HG02678 (cell line): ENCODE data around the gene CD34.

Experiments used
- ATAC-seq: cut with Tn5 transposase; IDR thresholded peaks from one replicate; pipeline ENCODE4 v1.9.1; 2021; ENCODE audit warnings: mild to moderate bottlenecking, moderate library complexity; ENCODE audit not compliant: unreplicated experiment

CD34 gene

DNA sequence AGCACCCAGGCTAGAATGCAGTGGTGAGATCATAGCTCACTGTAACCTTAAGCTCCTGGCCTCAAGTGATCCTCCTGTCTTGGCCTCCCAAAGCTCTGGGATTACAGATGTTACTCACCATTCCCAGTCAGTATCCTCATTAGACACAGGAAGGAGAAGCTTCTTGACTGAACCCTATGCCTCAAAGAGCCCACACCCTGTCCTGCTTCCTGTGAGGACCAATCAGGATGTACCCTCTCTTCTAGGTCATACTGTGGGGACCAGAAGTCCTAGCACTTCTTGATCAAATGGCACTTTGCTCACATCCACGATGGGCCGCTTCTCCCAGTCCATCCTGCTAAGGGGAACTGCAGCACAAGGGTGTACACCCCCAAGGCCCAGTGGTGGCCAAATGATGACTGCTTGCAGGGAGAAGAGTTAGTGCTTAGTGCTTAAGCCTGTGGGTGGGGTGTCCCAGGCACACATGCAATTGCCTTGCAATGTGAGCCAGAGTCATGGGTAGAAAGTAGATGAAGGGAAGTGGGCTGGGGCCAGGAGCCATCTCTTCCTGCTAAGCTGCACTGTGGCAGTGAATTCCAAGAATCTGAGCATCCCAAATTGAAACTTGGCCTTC is 9.8 kb downstream of the CD34 start:
- no peak for ATAC-seq

- no peak for ATAC-seq
Measured at GRCh38 chr1:207898836-207899235, 12.1 kb downstream of the CD34 start.

GRCh38 chr1:207898260-207898659 is 12.7 kb downstream of the CD34 start:
- no peak for ATAC-seq

DNA sequence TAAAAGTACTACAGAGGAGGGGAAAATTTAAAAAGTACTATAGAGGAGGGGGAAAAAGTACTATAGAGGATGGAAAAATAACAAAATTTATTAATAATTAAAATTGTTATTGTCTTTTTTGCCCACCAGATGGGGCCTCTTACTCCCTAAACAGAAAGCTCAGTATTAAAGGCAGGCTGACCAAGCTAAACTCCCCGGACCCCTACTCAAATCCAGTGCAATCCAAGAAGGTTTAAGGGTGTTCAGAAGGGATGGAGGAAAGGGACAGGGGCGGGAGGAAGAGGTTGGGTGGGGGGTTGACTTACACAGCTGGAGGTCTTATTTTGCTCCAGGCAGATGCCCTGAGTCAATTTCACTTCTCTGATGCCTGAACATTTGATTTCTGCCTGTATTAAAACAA is 13.7 kb downstream of the CD34 start:
- no peak for ATAC-seq

DNA sequence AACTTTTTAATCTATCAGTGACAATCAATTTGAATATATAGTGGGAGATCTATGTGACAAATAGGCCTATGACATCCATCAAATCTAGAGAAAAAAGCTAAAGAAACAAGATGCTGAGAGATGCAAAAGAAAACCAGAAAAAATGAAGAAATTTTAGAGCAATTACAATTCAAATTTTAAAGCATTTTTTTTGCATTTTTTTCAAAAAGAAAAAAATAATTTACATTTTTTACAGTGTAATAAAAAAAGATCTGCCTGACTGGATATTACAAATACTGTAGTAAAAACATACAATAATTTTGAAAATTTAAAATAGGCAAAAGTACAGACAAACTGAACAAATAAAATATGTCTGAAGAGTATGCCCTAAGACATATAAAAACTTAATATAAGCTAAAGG is 14.4 kb downstream of the CD34 start:
- no peak for ATAC-seq

DNA sequence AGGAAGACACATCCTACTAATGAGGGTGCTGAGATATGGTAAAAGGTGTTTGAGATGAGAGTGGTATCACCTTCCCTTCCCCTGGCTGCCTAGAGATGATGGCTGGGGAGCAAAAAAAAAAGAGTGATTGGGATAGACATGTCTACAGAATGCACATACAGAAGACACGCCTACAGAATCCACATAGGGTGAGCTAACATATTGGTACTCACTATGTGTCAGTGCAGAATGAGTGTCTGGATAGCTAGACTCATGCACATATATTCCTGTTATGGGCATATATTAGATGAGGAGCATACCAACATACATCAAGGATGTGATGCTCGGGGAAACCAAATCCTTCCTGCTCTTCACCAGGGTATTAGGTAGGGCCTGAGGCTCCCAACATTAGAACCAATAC is 16.2 kb downstream of the CD34 start:
- no peak for ATAC-seq

GRCh38 chr1:207893737-207894582 is 17.0 kb downstream of the CD34 start:
- no peak for ATAC-seq

- ATAC-seq: no peak
Measured at GRCh38 chr1:207892764-207893163, 18.2 kb downstream of the CD34 start.

DNA sequence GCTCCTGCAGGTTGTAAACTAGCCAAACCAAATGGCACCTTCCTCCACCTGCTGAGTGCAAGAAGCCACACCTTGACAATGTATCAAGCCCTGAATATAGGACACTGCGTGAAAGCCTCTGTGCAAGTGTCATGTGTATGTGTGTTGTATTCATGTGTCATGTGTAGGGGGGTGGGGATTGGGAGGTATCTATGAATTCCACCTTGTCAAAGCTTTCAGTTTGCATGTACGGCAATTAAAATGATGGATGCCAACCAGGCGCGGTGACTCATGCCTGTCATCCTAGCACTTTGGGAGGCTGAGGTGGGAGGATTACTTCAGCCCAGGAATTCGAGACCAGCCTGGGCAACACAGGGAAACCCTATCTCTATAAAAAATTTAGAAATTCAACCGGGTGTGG is 19.8 kb downstream of the CD34 start:
- no peak for ATAC-seq

- no peak for ATAC-seq
Measured at GRCh38 chr1:207890136-207890738, 20.7 kb downstream of the CD34 start.

DNA sequence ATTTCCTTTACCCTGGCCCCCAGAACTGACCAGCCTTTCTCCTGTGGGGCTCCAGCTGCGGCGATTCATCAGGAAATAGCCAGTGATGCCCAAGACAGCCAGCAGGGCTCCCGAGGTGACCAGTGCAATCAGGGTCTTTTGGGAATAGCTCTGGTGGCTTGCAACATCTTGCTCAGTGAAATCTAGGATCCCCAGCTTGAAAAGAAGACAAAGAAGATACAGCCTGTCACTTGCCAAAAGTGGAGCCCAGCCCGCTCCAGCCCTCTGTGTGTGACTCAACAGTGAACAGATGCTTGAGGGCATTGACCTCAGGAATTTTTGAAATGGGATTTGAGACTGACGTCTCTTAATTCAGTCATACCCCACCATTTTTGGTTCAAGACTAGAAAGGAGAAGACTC is 22.3 kb downstream of the CD34 start:
- no peak for ATAC-seq

- no peak for ATAC-seq
Measured at GRCh38 chr1:207887542-207888201, 23.3 kb downstream of the CD34 start.

DNA sequence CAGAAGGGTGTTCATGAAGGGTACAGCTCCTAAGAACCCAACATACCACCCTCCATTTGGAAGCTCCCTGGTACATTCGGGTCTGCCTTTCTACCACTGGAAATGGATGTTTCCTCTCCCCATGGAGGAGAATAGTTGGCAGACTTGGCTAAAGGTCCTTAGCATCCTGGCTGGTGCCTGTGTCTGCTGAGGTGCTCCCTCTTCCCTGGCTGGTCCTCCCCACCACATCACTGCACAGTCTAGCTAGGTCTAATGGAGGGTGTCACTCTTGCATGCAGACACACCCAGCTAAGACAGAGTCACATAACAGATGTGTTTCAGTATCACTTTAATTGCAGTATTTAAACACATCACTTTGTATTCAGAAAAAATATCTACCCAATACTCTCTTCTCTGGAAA is 24.7 kb downstream of the CD34 start:
- ATAC-seq: no peak

DNA sequence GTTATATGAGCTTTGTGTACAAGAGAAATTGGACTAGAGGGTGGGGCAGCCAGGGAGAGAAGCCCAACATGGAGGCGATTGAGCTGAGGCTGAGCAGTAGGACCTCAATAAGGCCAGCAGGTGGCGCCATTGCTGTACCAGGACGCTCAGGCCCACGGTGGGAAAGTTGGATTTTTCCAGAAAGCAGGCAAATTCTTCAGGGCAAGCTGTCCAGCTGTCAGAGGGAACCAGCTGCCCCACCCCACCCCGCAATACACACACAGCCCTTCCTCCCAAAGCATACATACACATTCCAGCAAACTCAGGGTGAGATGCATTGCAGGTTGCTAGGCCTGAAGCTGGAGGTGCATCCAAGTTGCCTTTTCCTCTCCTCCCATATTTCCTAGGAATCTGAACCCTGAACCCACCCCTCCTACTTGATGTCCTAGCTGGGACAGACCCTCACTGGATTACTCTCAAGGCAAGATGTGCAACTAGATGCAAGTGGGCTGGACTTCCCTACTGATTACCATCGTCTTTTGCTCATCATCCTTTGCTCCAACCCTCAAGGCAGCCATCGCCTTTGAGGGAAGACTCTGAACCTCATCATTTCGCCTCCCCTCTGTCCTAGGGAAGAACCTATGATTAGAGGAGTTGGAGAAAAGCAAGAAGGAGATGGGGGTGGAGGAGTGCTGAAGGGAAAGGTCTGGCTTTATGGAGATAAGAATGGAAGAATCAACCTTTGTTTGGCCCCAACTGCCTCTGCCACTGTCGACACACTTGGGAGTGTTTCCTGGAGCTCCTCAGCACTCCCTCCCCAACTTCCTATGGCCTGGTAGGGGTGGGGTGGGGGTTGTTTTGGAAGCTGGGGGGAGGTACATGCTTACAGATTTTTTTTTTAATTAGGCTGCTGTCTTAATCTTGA is 25.5 kb downstream of the CD34 start:
- ATAC-seq: peak; percentile 72

- no peak for ATAC-seq
Measured at GRCh38 chr1:207884266-207885029, 26.5 kb downstream of the CD34 start.

DNA sequence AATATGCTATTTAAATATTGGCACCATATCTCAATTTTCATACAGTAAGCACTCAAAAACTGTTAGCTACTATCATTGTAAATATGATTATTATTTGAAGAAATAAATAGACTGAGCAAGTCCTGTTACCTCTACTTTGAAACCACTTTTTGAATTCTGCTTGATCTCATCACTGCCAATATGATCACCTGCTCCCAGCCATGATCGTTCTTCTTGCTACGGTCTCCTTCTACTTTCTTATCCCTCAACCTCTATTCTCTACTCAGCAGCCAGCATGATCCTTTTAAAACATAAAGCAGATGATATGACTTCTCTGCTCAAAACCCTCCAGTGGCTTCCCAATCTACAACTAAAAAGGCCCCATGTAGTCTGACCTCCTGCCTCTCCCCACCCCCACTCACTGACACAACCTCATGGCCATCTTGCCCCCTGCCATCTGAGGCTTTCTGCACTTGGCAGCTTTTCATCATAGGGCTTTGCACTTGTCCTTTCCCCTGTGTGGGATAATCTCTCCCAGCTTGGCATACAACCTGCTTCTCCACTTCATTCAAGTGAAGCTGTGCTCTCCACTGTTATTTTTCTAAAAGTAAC is 27.2 kb downstream of the CD34 start:
- ATAC-seq: no peak

GRCh38 chr1:207883104-207883651 is 27.7 kb downstream of the CD34 start:
- ATAC-seq: peak; percentile 69

DNA sequence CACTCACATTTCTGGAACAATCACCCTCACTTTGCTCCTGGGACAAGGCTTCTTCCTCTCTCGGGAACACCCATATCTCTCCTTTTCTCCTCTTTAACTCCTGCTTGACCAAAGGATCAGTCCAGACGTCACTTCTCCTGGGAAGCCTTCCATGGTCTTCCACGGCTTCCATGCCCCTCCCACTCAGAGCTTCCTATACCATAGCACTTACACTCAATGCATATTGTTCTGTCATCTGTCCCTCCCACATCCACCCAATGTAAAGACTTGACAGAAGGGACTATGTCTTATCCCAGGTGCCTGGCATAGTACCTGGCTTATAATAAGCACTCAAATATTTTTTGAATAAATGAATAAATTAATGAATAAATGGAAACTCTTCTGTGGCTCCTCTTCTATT is 28.2 kb downstream of the CD34 start:
- peak; percentile 15 for ATAC-seq

- ATAC-seq: no peak
Measured at GRCh38 chr1:207878939-207879338, 32.0 kb downstream of the CD34 start.
